Stimulated activated CD8-positive, alpha-beta memory T cell treated with anti-CD3 and anti-CD28 coated beads, Interleukin-7, amount 100 ng/mL, for 24 hours (primary cell): ENCODE measurements around the gene NCKAP5.

Source experiments
- DNase-seq: peaks from one replicate; pipeline ENCODE4 v3.0.0-alpha.2; 2020; ENCODE audit warnings: low read depth

Gene NCKAP5

GRCh38 chr2:132797556-132797955 lies 770.7 kb downstream of the NCKAP5 start:
- DNase-seq, result no peak

GRCh38 chr2:132797071-132797470 lies 771.2 kb downstream of the NCKAP5 start:
- DNase-seq, result no peak

- DNase-seq, result no peak
Observed at GRCh38 chr2:132795220-132795619, 773.0 kb downstream of the NCKAP5 start.

- DNase-seq, result no peak
Observed at GRCh38 chr2:132793532-132793931, 774.7 kb downstream of the NCKAP5 start.

GRCh38 chr2:132790207-132790785 lies 778.0 kb downstream of the NCKAP5 start:
- no peak for DNase-seq

GRCh38 chr2:132789066-132789465 lies 779.2 kb downstream of the NCKAP5 start:
- no peak for DNase-seq

- DNase-seq, result no peak
Observed at GRCh38 chr2:132788310-132788838, 779.9 kb downstream of the NCKAP5 start.

- no peak for DNase-seq
Observed at GRCh38 chr2:132783883-132784282, 784.4 kb downstream of the NCKAP5 start.

- no peak for DNase-seq
Observed at GRCh38 chr2:132782176-132782783, 786.0 kb downstream of the NCKAP5 start.

GRCh38 chr2:132780651-132781050 lies 787.6 kb downstream of the NCKAP5 start:
- no peak for DNase-seq

- DNase-seq, result no peak
Observed at GRCh38 chr2:132779206-132779721, 789.0 kb downstream of the NCKAP5 start.

GRCh38 chr2:132776287-132776686 lies 792.0 kb downstream of the NCKAP5 start:
- DNase-seq, result no peak

GRCh38 chr2:132774189-132774588 lies 794.1 kb downstream of the NCKAP5 start:
- DNase-seq, result no peak

GRCh38 chr2:132773331-132773730 lies 794.9 kb downstream of the NCKAP5 start:
- no peak for DNase-seq

- no peak for DNase-seq
Observed at GRCh38 chr2:132772340-132772739, 795.9 kb downstream of the NCKAP5 start.

GRCh38 chr2:132766573-132766972 lies 801.7 kb downstream of the NCKAP5 start:
- no peak for DNase-seq

- no peak for DNase-seq
Observed at GRCh38 chr2:132761437-132761836, 806.8 kb downstream of the NCKAP5 start.

GRCh38 chr2:132760971-132761370 lies 807.3 kb downstream of the NCKAP5 start:
- no peak for DNase-seq

- no peak for DNase-seq
Observed at GRCh38 chr2:132760405-132760804, 807.9 kb downstream of the NCKAP5 start.

GRCh38 chr2:132758995-132759394 lies 809.3 kb downstream of the NCKAP5 start:
- DNase-seq, result no peak

GRCh38 chr2:132757676-132758075 lies 810.6 kb downstream of the NCKAP5 start:
- no peak for DNase-seq

- DNase-seq, result no peak
Observed at GRCh38 chr2:132757002-132757589, 811.2 kb downstream of the NCKAP5 start.

- DNase-seq, result no peak
Observed at GRCh38 chr2:132754867-132755472, 813.3 kb downstream of the NCKAP5 start.
